ENCODE data around the gene SGCA.
A peak's percentile ranks its signal among the peaks of the same experiment; 100 is the strongest.

DNA sequence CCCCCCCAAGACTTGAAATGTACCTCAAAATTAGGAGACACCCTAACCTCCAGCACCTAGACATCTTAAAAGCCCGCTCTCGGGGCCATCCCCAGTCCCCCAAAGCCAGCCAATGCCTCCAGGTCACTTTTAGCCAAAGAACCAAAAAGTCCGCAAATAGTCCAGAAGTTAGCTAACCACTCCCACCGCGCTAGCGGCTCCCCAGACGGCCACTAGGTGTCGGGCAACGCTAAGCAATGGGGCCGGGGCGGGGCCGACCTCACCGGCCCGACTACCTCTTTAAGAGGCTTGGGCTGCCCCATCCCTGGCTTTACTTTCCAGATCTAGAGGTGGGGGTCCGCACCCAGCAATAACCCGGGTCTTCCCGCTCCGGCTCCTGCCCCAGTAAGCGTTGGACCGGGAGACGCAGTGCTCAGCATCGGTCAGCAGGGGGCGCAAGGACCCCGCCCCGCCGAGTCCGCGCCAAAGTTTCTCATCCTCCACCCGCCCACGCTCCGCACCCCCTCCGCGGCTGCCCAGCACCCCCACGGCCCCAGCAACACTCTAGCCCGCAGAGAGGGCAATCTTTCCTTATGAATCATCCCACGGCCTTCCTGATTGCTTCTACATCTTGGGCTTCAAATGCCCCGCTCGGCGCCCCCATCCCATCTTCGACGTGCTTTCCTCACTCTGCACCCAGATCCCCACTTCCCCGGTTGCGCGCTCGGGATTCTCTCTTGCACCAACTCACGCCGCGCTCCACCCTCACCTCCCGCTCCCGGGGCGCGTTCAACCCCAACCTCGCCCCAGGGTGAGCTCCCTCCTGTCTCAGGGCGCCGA, 34.9 kb downstream of the SGCA start:
- TF ChIP-seq POLR2A (IDR thresholded peaks at IDR 0.05): no peak
- TF ChIP-seq, protein P1, sequence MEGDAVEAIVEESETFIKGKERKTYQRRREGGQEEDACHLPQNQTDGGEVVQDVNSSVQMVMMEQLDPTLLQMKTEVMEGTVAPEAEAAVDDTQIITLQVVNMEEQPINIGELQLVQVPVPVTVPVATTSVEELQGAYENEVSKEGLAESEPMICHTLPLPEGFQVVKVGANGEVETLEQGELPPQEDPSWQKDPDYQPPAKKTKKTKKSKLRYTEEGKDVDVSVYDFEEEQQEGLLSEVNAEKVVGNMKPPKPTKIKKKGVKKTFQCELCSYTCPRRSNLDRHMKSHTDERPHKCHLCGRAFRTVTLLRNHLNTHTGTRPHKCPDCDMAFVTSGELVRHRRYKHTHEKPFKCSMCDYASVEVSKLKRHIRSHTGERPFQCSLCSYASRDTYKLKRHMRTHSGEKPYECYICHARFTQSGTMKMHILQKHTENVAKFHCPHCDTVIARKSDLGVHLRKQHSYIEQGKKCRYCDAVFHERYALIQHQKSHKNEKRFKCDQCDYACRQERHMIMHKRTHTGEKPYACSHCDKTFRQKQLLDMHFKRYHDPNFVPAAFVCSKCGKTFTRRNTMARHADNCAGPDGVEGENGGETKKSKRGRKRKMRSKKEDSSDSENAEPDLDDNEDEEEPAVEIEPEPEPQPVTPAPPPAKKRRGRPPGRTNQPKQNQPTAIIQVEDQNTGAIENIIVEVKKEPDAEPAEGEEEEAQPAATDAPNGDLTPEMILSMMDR (IDR thresholded peaks at IDR 0.05): peak; percentile 99 to 100 (median 100)

All from tibial nerve (tissue), 3 donors.